Measurements from ENCODE around the gene KRT222. TPM values are rescaled to one million over a fixed set of nuclear protein-coding genes. Genes with fewer than 3 reads are reported as not detected.

Gene KRT222
- total RNA-seq, 1 experiment from 2014 or later, result not detected

DNA sequence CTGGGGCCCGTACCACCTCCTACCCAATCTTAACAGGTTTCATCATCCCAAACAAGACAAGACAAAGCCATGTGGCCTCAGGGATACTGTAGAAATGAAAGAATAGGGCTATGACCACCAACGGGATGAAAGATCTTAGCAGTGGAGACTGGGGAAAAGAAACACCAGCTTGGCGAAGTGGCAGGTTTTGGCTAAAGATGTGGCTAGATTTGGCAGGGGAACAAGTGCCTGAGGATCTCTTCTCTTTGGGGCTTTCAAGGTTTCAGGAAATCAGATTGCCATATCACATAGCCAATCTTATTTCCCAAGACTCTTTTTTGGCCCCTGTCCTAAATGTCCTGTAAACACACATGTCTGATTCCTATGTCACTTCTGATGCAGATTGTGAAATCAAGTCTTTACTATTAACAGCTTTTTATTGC is 31.7 kb upstream of the KRT222 start:
- H2AFZ ChIP-seq (ENCODE audit: low read length), result no peak overlapping the region
- no peaks in the 10 kb centered on the region for H3K9me2 ChIP-seq (replicated peaks; ENCODE audit: low read length)
- ATAC-seq, result no peak
- no peak overlapping the region for H3K27ac ChIP-seq (ENCODE audit: low read length)
- H3K4me2 ChIP-seq (ENCODE audit: low read length), result peak overlapping the region; percentile 28
- DNase-seq, result peak; percentile 38
- H3K4me3 ChIP-seq (ENCODE audit: low read length), result no peak overlapping the region
- no peaks in the 10 kb centered on the region for H3K36me3 ChIP-seq (ENCODE audit: low read depth, low read length)
- no TSS peak for BruUV-seq (replicated peaks)
- ChIA-PET POLR2A (ENCODE audit: unreplicated experiment) (no interaction called here), CTCF (no interaction called here)
- H3K9ac ChIP-seq (ENCODE audit: low read length), result no peak overlapping the region
- no peaks in the 10 kb centered on the region for H3K79me2 ChIP-seq (ENCODE audit: low read length)
- H3F3A ChIP-seq (ENCODE audit: low read length, unreplicated experiment), result no peaks in the 10 kb centered on the region
- no peaks in the 10 kb centered on the region for H4K20me1 ChIP-seq (ENCODE audit: low read length)
- intact Hi-C loops (cut with micrococcal nuclease), result no loop called here
- TF ChIP-seq EZH2phosphoT487 (IDR thresholded peaks at IDR 0.05; ENCODE audit: borderline replicate concordance, low read length), result no peak
- TF ChIP-seq EZH2 (IDR thresholded peaks at IDR 0.05; ENCODE audit: low read length, unreplicated experiment), result no peak
- TF ChIP-seq, protein P1, sequence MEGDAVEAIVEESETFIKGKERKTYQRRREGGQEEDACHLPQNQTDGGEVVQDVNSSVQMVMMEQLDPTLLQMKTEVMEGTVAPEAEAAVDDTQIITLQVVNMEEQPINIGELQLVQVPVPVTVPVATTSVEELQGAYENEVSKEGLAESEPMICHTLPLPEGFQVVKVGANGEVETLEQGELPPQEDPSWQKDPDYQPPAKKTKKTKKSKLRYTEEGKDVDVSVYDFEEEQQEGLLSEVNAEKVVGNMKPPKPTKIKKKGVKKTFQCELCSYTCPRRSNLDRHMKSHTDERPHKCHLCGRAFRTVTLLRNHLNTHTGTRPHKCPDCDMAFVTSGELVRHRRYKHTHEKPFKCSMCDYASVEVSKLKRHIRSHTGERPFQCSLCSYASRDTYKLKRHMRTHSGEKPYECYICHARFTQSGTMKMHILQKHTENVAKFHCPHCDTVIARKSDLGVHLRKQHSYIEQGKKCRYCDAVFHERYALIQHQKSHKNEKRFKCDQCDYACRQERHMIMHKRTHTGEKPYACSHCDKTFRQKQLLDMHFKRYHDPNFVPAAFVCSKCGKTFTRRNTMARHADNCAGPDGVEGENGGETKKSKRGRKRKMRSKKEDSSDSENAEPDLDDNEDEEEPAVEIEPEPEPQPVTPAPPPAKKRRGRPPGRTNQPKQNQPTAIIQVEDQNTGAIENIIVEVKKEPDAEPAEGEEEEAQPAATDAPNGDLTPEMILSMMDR (conservative IDR thresholded peaks at IDR 0.05; ENCODE audit: low read depth, low read length), result no peak
- peaks cover 9% of the 10 kb centered on the region; the same call in 1 of the 2 replicates for H3K4me1 ChIP-seq (ENCODE audit: insufficient read depth, low read length)
- H3K27me3 ChIP-seq (ENCODE audit: low read length), result no peaks in the 10 kb centered on the region
- no peaks in the 10 kb centered on the region for H3K9me3 ChIP-seq (ENCODE audit: low read length)

DNA sequence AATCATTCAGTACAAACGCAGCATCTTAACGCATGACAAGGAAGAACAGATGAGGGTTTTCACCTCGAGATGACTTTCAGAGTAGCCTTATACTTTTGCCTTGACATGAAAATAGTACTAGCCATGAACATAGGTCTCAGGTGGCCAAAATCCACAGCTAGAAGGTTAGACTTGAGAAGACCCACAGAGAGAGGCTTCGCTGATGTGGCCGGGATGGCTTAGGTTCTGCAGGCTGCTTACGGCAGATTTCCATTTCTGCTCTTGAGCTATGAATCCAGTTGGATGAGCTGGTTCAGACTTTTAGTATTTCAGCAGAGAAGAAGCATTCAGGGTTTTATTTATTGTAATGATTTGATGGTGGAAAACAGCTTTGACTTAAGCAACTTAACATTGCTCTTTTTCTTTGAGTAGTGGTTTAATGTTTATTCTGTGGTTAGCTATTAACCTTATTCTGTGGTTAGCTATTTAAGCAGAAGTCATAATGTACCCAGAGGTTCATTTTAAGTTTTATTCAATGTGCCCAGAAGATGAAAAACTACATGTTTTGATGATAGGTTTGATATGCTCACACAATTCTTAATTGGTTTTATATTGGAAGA is 31.0 kb upstream of the KRT222 start:
- ChIA-PET CTCF (no interaction called here), POLR2A (ENCODE audit: unreplicated experiment) (interaction anchor here (0.5 kb wide), 1 partner anchor 10 kb away, joined by 3 read pairs; no protein-coding TSS in a partner anchor)
- no peaks in the 10 kb centered on the region for H3F3A ChIP-seq (ENCODE audit: low read length, unreplicated experiment)
- no peak for TF ChIP-seq EZH2phosphoT487 (IDR thresholded peaks at IDR 0.05; ENCODE audit: borderline replicate concordance, low read length)
- TF ChIP-seq EZH2 (IDR thresholded peaks at IDR 0.05; ENCODE audit: low read length, unreplicated experiment), result no peak
- TF ChIP-seq, protein P1 (conservative IDR thresholded peaks at IDR 0.05; ENCODE audit: low read depth, low read length), result no peak
- no TSS peak for BruUV-seq (replicated peaks)
- H2AFZ ChIP-seq (ENCODE audit: low read length), result no peak overlapping the region
- no peaks in the 10 kb centered on the region for H4K20me1 ChIP-seq (ENCODE audit: low read length)
- no peak overlapping the region for H3K4me3 ChIP-seq (ENCODE audit: low read length)
- peaks cover 9% of the 10 kb centered on the region; the same call in 1 of the 2 replicates for H3K4me1 ChIP-seq (ENCODE audit: insufficient read depth, low read length)
- H3K79me2 ChIP-seq (ENCODE audit: low read length), result no peaks in the 10 kb centered on the region
- no peak overlapping the region for H3K27ac ChIP-seq (ENCODE audit: low read length)
- intact Hi-C loops (cut with micrococcal nuclease), result no loop called here
- ATAC-seq, result peak; percentile 38; the same call in 1 of the 2 replicates
- H3K9me2 ChIP-seq (replicated peaks; ENCODE audit: low read length), result no peaks in the 10 kb centered on the region
- peak; percentile 34 for DNase-seq
- H3K4me2 ChIP-seq (ENCODE audit: low read length), result peak overlapping the region; percentile 28; the same call in 1 of the 2 replicates
- H3K9ac ChIP-seq (ENCODE audit: low read length), result no peak overlapping the region
- H3K9me3 ChIP-seq (ENCODE audit: low read length), result no peaks in the 10 kb centered on the region
- no peaks in the 10 kb centered on the region for H3K36me3 ChIP-seq (ENCODE audit: low read depth, low read length)
- no peaks in the 10 kb centered on the region for H3K27me3 ChIP-seq (ENCODE audit: low read length)

DNA sequence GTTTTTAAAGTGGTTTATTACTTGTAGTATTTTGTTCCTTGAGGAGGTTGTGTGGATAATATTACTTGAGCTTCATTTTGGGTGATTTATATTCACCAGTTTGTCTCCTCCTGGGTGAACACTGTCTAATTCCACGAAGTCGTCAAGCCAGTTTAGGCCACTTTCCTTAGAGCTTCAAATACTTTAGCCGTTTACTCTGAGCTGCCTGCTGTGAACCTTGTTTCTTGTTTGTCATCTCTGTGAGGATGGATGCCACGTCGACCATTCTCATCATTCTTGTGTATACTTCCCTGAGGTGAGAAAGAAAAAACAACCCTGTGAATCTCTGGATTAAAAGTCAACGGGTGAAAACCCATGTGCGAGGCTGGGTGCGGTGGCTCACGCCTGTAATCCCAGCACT is 29.6 kb upstream of the KRT222 start:
- no peak overlapping the region for H3K4me3 ChIP-seq (ENCODE audit: low read length)
- BruUV-seq (replicated peaks), result no TSS peak
- no peak overlapping the region for H2AFZ ChIP-seq (ENCODE audit: low read length)
- H3K9ac ChIP-seq (ENCODE audit: low read length), result no peak overlapping the region
- H3K9me2 ChIP-seq (replicated peaks; ENCODE audit: low read length), result no peaks in the 10 kb centered on the region
- H3F3A ChIP-seq (ENCODE audit: low read length, unreplicated experiment), result no peaks in the 10 kb centered on the region
- H3K27me3 ChIP-seq (ENCODE audit: low read length), result no peaks in the 10 kb centered on the region
- no peak for ATAC-seq
- no peaks in the 10 kb centered on the region for H3K79me2 ChIP-seq (ENCODE audit: low read length)
- H3K4me1 ChIP-seq (ENCODE audit: insufficient read depth, low read length), result peaks cover 9% of the 10 kb centered on the region; the same call in 1 of the 2 replicates
- H3K27ac ChIP-seq (ENCODE audit: low read length), result no peak overlapping the region
- no peak overlapping the region for H3K4me2 ChIP-seq (ENCODE audit: low read length)
- intact Hi-C loops (cut with micrococcal nuclease), result no loop called here
- H3K9me3 ChIP-seq (ENCODE audit: low read length), result no peaks in the 10 kb centered on the region
- CTCF ChIA-PET, result no interaction called here
- POLR2A ChIA-PET (ENCODE audit: unreplicated experiment), result no interaction called here
- no peaks in the 10 kb centered on the region for H4K20me1 ChIP-seq (ENCODE audit: low read length)
- TF ChIP-seq EZH2 (IDR thresholded peaks at IDR 0.05; ENCODE audit: low read length, unreplicated experiment) (no peak), EZH2phosphoT487 (IDR thresholded peaks at IDR 0.05; ENCODE audit: borderline replicate concordance, low read length) (no peak)
- TF ChIP-seq, protein P1 (conservative IDR thresholded peaks at IDR 0.05; ENCODE audit: low read depth, low read length), result no peak
- H3K36me3 ChIP-seq (ENCODE audit: low read depth, low read length), result no peaks in the 10 kb centered on the region
- DNase-seq, result peak; percentile 46
